HEK293 (cell line): ENCODE results near the gene PURB.

Source experiments
- MYNN ChIP-seq: fragments of 450-650 bp; formaldehyde crosslinking; IDR thresholded peaks from 2 replicates; pipeline ENCODE4 v1.5.1; 2016; ENCODE audit warnings: missing biosample characterization, missing genetic modification characterization, borderline replicate concordance
- SETDB1 ChIP-seq: IDR thresholded peaks from one replicate; pipeline ENCODE4 v1.6.1; 2017; ENCODE audit warnings: mild to moderate bottlenecking, low read length, moderate library complexity, mixed read lengths; ENCODE audit not compliant: insufficient read length
- YY1 ChIP-seq: fragments of 450-650 bp; formaldehyde crosslinking; IDR thresholded peaks from 2 replicates; pipeline ENCODE4 v1.5.1; 2018; ENCODE audit warnings: missing biosample characterization, missing genetic modification characterization
- ZBTB1 ChIP-seq: fragments of 450-650 bp; formaldehyde crosslinking; IDR thresholded peaks from 2 replicates; pipeline ENCODE4 v1.5.1; 2016; ENCODE audit warnings: missing biosample characterization, missing genetic modification characterization
- ZBTB21 ChIP-seq: fragments of 450-650 bp; formaldehyde crosslinking; IDR thresholded peaks from 2 replicates; pipeline ENCODE4 v1.5.1; 2017; ENCODE audit warnings: missing biosample characterization, missing genetic modification characterization
- ZNF521 ChIP-seq: fragments of 450-650 bp; formaldehyde crosslinking; IDR thresholded peaks from 2 replicates; pipeline ENCODE4 v1.5.1; 2017; ENCODE audit warnings: missing biosample characterization, mild to moderate bottlenecking, missing genetic modification characterization
- ZNF530 ChIP-seq: fragments of 450-650 bp; formaldehyde crosslinking; IDR thresholded peaks from 2 replicates; pipeline ENCODE4 v1.5.1; 2016; ENCODE audit warnings: low read depth, missing biosample characterization, missing genetic modification characterization
- ZNF549 ChIP-seq: fragments of 450-650 bp; IDR thresholded peaks from 2 replicates; pipeline ENCODE4 v1.5.1; 2018; ENCODE audit warnings: missing biosample characterization, missing genetic modification characterization, mild to moderate bottlenecking, inconsistent platforms, moderate library complexity
- TF ChIP-seq, protein P1 (sequence below): fragments of 450-650 bp; formaldehyde crosslinking; IDR thresholded peaks from 2 replicates; pipeline ENCODE4 v1.5.1; 2016; ENCODE audit warnings: missing biosample characterization, missing genetic modification characterization
- TF ChIP-seq, protein P2 (sequence below): fragments of 450-650 bp; formaldehyde crosslinking; IDR thresholded peaks from 2 replicates; pipeline ENCODE4 v1.5.1; 2016; ENCODE audit warnings: missing biosample characterization, missing genetic modification characterization
- TF ChIP-seq, protein P3 (sequence below): fragments of 450-650 bp; formaldehyde crosslinking; IDR thresholded peaks from 2 replicates; pipeline ENCODE4 v1.5.1; 2016; ENCODE audit warnings: missing biosample characterization, missing genetic modification characterization
- TF ChIP-seq, protein P4 (sequence below): sonication (generic); formaldehyde crosslinking; IDR thresholded peaks from 2 replicates; pipeline ENCODE4 v1.8.1; 2022; ENCODE audit warnings: mild to moderate bottlenecking, moderate library complexity, missing genetic modification reagents

DNA sequence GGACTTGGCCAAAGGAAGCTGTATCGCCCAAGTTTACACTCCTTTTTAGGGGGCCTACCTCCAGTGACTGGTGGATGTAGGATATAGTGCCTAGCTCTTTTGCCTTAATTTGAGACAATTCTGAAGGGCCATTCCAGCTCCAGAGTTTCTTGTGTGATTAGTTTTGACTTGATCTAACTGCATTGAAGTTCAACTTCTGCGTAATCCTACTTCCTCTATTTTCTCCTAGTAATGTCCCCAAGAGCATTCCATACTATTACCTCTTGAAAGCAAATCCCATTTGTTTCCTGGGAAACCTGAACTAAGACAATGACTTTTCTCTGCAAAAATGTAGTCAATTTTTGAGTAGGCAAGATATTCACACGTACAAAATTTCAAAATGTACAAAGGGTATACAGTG is 32.7 kb downstream of the PURB start:
- TF ChIP-seq ZBTB1 (tag by site-specific recombination) (no peak), MYNN (tag by site-specific recombination) (no peak), YY1 (no peak), ZBTB21 (tag by site-specific recombination) (no peak), ZNF521 (no peak), ZNF549 (no peak), ZNF530 (tag by site-specific recombination) (no peak), SETDB1 (no peak)
- TF ChIP-seq, protein P1, sequence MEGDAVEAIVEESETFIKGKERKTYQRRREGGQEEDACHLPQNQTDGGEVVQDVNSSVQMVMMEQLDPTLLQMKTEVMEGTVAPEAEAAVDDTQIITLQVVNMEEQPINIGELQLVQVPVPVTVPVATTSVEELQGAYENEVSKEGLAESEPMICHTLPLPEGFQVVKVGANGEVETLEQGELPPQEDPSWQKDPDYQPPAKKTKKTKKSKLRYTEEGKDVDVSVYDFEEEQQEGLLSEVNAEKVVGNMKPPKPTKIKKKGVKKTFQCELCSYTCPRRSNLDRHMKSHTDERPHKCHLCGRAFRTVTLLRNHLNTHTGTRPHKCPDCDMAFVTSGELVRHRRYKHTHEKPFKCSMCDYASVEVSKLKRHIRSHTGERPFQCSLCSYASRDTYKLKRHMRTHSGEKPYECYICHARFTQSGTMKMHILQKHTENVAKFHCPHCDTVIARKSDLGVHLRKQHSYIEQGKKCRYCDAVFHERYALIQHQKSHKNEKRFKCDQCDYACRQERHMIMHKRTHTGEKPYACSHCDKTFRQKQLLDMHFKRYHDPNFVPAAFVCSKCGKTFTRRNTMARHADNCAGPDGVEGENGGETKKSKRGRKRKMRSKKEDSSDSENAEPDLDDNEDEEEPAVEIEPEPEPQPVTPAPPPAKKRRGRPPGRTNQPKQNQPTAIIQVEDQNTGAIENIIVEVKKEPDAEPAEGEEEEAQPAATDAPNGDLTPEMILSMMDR (tag by site-specific recombination) = no peak
- TF ChIP-seq, protein P2, sequence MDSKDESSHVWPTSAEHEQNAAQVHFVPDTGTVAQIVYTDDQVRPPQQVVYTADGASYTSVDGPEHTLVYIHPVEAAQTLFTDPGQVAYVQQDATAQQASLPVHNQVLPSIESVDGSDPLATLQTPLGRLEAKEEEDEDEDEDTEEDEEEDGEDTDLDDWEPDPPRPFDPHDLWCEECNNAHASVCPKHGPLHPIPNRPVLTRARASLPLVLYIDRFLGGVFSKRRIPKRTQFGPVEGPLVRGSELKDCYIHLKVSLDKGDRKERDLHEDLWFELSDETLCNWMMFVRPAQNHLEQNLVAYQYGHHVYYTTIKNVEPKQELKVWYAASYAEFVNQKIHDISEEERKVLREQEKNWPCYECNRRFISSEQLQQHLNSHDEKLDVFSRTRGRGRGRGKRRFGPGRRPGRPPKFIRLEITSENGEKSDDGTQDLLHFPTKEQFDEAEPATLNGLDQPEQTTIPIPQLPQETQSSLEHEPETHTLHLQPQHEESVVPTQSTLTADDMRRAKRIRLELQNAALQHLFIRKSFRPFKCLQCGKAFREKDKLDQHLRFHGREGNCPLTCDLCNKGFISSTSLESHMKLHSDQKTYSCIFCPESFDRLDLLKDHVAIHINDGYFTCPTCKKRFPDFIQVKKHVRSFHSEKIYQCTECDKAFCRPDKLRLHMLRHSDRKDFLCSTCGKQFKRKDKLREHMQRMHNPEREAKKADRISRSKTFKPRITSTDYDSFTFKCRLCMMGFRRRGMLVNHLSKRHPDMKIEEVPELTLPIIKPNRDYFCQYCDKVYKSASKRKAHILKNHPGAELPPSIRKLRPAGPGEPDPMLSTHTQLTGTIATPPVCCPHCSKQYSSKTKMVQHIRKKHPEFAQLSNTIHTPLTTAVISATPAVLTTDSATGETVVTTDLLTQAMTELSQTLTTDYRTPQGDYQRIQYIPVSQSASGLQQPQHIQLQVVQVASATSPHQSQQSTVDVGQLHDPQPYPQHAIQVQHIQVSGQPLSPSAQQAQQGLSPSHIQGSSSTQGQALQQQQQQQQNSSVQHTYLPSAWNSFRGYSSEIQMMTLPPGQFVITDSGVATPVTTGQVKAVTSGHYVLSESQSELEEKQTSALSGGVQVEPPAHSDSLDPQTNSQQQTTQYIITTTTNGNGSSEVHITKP = no peak
- TF ChIP-seq, protein P3, sequence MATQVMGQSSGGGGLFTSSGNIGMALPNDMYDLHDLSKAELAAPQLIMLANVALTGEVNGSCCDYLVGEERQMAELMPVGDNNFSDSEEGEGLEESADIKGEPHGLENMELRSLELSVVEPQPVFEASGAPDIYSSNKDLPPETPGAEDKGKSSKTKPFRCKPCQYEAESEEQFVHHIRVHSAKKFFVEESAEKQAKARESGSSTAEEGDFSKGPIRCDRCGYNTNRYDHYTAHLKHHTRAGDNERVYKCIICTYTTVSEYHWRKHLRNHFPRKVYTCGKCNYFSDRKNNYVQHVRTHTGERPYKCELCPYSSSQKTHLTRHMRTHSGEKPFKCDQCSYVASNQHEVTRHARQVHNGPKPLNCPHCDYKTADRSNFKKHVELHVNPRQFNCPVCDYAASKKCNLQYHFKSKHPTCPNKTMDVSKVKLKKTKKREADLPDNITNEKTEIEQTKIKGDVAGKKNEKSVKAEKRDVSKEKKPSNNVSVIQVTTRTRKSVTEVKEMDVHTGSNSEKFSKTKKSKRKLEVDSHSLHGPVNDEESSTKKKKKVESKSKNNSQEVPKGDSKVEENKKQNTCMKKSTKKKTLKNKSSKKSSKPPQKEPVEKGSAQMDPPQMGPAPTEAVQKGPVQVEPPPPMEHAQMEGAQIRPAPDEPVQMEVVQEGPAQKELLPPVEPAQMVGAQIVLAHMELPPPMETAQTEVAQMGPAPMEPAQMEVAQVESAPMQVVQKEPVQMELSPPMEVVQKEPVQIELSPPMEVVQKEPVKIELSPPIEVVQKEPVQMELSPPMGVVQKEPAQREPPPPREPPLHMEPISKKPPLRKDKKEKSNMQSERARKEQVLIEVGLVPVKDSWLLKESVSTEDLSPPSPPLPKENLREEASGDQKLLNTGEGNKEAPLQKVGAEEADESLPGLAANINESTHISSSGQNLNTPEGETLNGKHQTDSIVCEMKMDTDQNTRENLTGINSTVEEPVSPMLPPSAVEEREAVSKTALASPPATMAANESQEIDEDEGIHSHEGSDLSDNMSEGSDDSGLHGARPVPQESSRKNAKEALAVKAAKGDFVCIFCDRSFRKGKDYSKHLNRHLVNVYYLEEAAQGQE (tag by site-specific recombination) = no peak
- TF ChIP-seq, protein P4, sequence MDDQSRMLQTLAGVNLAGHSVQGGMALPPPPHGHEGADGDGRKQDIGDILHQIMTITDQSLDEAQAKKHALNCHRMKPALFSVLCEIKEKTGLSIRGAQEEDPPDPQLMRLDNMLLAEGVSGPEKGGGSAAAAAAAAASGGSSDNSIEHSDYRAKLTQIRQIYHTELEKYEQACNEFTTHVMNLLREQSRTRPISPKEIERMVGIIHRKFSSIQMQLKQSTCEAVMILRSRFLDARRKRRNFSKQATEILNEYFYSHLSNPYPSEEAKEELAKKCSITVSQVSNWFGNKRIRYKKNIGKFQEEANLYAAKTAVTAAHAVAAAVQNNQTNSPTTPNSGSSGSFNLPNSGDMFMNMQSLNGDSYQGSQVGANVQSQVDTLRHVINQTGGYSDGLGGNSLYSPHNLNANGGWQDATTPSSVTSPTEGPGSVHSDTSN = no peak
